ENCODE data around the gene SERPINB12. TPM values are rescaled to one million over a fixed set of nuclear protein-coding genes. Genes with fewer than 3 reads are reported as not detected.

The SERPINB12 gene
- total and polyA plus RNA-seq, 2 of the 4 experiments (the other 2 are of a cell fraction) = not detected

GRCh38 chr18:63518178-63519012 is 23.8 kb upstream of the SERPINB12 start:
- no peak overlapping the region for H2BK20ac ChIP-seq (ENCODE audit: low read depth, low read length)
- intact Hi-C loops (cut with micrococcal nuclease) = loop anchor here (1.0 kb wide), 6 partner anchors 60 to 476 kb away; no protein-coding TSS in a partner anchor
- H4K20me1 ChIP-seq (ENCODE audit: insufficient read depth, low read length) = no peaks in the 10 kb centered on the region
- dilution Hi-C loops (cut with HindIII; ENCODE audit: low sequenced_read_pairs, unreplicated experiment) = no loop called here
- ChIA-PET CTCF (interaction anchor here (0.6 to 5.4 kb wide), 18 partner anchors 10 to 441 kb away, joined by 3 to 47 read pairs (median 4); no protein-coding TSS in a partner anchor), POLR2A (ENCODE audit: unreplicated experiment) (no interaction called here)
- H3K9me3 ChIP-seq (ENCODE audit: control insufficient read depth, insufficient read depth, low read length) = no peaks in the 10 kb centered on the region
- no peak overlapping the region for H4K91ac ChIP-seq (ENCODE audit: insufficient read depth, low read depth, low read length)
- no peak overlapping the region for H3K4me3 ChIP-seq (ENCODE audit: insufficient read depth, low read depth, low read length)
- H3K36me3 ChIP-seq (ENCODE audit: control insufficient read depth, insufficient read depth, low read length) = no peaks in the 10 kb centered on the region
- ATAC-seq (ENCODE audit: low read depth) (peak; percentile 93), DNase-seq (peak; percentile 70)
- no peak overlapping the region for H3K14ac ChIP-seq (replicated peaks; ENCODE audit: low read depth, low read length)
- H3K56ac ChIP-seq (ENCODE audit: extremely low read depth, insufficient read depth, low read length) = no peak overlapping the region
- no peak overlapping the region for H2BK15ac ChIP-seq (ENCODE audit: low read depth, low read length)
- no peaks in the 10 kb centered on the region for H3K79me1 ChIP-seq (ENCODE audit: low read depth in 1 of 2, low read length in 2 of 2)
- H2BK5ac ChIP-seq (ENCODE audit: low read depth, low read length, poor library complexity, severe bottlenecking) = no peak overlapping the region
- no peak overlapping the region for H3K18ac ChIP-seq (ENCODE audit: low read depth, low read length)
- no peak overlapping the region for H3K4me2 ChIP-seq (ENCODE audit: low read depth, low read length)
- H3K4ac ChIP-seq (ENCODE audit: low read depth, low read length) = no peak overlapping the region
- H4K8ac ChIP-seq (ENCODE audit: low read depth in 2 of 2, low read length in 2 of 2) = no peak overlapping the region
- in situ Hi-C loops (cut with MboI; ENCODE audit: low sequenced_read_pairs) = loop anchor here (5.0 kb wide), 1 partner anchor 329 kb away; no protein-coding TSS in a partner anchor
- no peak overlapping the region for H2AFZ ChIP-seq (replicated peaks; ENCODE audit: low read length, poor library complexity)
- H3K27me3 ChIP-seq (ENCODE audit: control insufficient read depth, insufficient read depth, low read length) = peaks cover 25% of the 10 kb centered on the region
- H3K27ac ChIP-seq (ENCODE audit: insufficient read depth, low read length) = no peak overlapping the region
- no TSS peak for BruUV-seq (replicated peaks)
- no peak overlapping the region for H3K23ac ChIP-seq (ENCODE audit: low read depth, low read length)
- no peak overlapping the region for H3K9ac ChIP-seq (ENCODE audit: low read depth, low read length)
- no peaks in the 10 kb centered on the region for H3K4me1 ChIP-seq (ENCODE audit: control insufficient read depth, insufficient read depth, low read length)
- H2AK5ac ChIP-seq (ENCODE audit: low read depth, low read length) = no peak overlapping the region
- TF ChIP-seq MAZ (IDR thresholded peaks at IDR 0.05; ENCODE audit: borderline replicate concordance, low read depth, low read length) = no peak
- peak; percentile 82 for TF ChIP-seq CTCF (conservative IDR thresholded peaks at IDR 0.05; ENCODE audit: low read depth, low read length)
- peak; percentile 95 for TF ChIP-seq SMC3 (IDR thresholded peaks at IDR 0.05; ENCODE audit: low read depth, low read length)
- peak; percentile 91 for TF ChIP-seq RAD21 (IDR thresholded peaks at IDR 0.05; ENCODE audit: low read length)
- no peak for TF ChIP-seq NFE2L2 (IDR thresholded peaks at IDR 0.05; ENCODE audit: low read depth, low read length)
- H2AK9ac ChIP-seq (replicated peaks; ENCODE audit: low read depth, low read length, poor library complexity) = no peak overlapping the region
- no peak overlapping the region for H2BK120ac ChIP-seq (ENCODE audit: low read depth, low read length)
- no peaks in the 10 kb centered on the region for H3K9me1 ChIP-seq (ENCODE audit: insufficient read depth, low read length)
- WGBS, 2 experiments (ENCODE audit: extremely low coverage in 2 of 2, insufficient read length in 1 of 2) = no CpG with 5 or more reads among the region's 16 CpGs
- H4K5ac ChIP-seq (ENCODE audit: low read depth, low read length) = no peak overlapping the region

Measured in IMR-90 (cell line).